Lung (tissue), 12 donors: ENCODE data around the gene NET1. TPM values are rescaled to one million over a fixed set of nuclear protein-coding genes. Genes with fewer than 3 reads are reported as not detected.

Experiments used
- ATAC-seq: fragments of 200-7000 bp; cut with Tn5 transposase; one replicate; pipeline ENCODE4 v1.9.1; 2020; ENCODE audit warnings: moderate number of reproducible peaks; ENCODE audit not compliant: insufficient read depth, low FRiP score
- DNase-seq, 3 donors: peaks; one replicate each; pipeline ENCODE4 v3.0.0-alpha.2; 2013 to 2017
- H3K27ac ChIP-seq, 2 donors: one replicate each; pipeline ENCODE4 v1.5.1; 2013; ENCODE audit warnings: mild to moderate bottlenecking in 2 of 2, moderate library complexity in 2 of 2, control low read depth in 1 of 2, inconsistent platforms in 1 of 2, low read depth in 1 of 2, low read length in 1 of 2
- H3K27me3 ChIP-seq, 3 donors: one replicate each; pipeline ENCODE4 v1.5.1; 2013; ENCODE audit warnings: low read length in 2 of 3; ENCODE audit not compliant: control insufficient read depth in 3 of 3, insufficient read depth in 3 of 3
- H3K36me3 ChIP-seq, 4 donors: one replicate each; pipeline ENCODE4 v1.5.1; 2013; ENCODE audit warnings: low read length in 4 of 4, mild to moderate bottlenecking in 1 of 4, moderate library complexity in 1 of 4; ENCODE audit not compliant: control insufficient read depth in 4 of 4, insufficient read depth in 4 of 4
- H3K4me1 ChIP-seq, 5 donors: one replicate each; pipeline ENCODE4 v1.5.1; 2013; ENCODE audit warnings: low read length in 5 of 5, mild to moderate bottlenecking in 2 of 5, moderate library complexity in 1 of 5; ENCODE audit not compliant: control insufficient read depth in 5 of 5, insufficient read depth in 5 of 5
- H3K4me3 ChIP-seq: one replicate; pipeline ENCODE4 v1.5.1; 2013; ENCODE audit warnings: mild to moderate bottlenecking, control low read depth, moderate library complexity
- H3K9ac ChIP-seq, 2 donors: one replicate each; pipeline ENCODE4 v1.5.1; 2013; ENCODE audit warnings: low read length in 2 of 2, control low read depth in 1 of 2; ENCODE audit not compliant: insufficient read depth in 1 of 2
- H3K9me3 ChIP-seq, 4 donors: one replicate each; pipeline ENCODE4 v1.5.1; 2013; ENCODE audit warnings: low read length in 3 of 4, mild to moderate bottlenecking in 1 of 4, moderate library complexity in 1 of 4; ENCODE audit not compliant: control insufficient read depth in 4 of 4, insufficient read depth in 3 of 4
- WGBS, 2 donors: extraction: QIAGEN DNeasy Blood & Tissue Kit; methylation state at CpG; one replicate each; pipeline ENCODE4 v1.1.7; 2013; 5-methylcytosine and 5-hydroxymethylcytosine counted together
- polyA plus RNA-seq, 2 donors: library from polyadenylated mRNA; stranded (reverse); fragments of 200-250 nt; gene quantifications; one replicate each; pipeline ENCODE4 v1.2.1, GENCODE V29; 2013
- total RNA-seq, 2 donors: library from RNA; depleted of rRNA in 1 of 2; stranded (reverse); fragments of >200 nt in 1 of 2; gene quantifications; one replicate each; pipeline ENCODE4 v1.2.1, GENCODE V29; 2014 to 2021
- TF ChIP-seq, protein P1 (sequence below): IDR thresholded peaks from 2 replicates; pipeline ENCODE4 v1.5.1; 2012; ENCODE audit warnings: mild to moderate bottlenecking; ENCODE audit errors: control extremely low read depth, extremely low read depth
- donor health status: control.
- donor health status: control.
- donor health status: Bipolar disorder and iron deficiency.
- donor health status: healthy.
- donor health status: DM: yes; HTN: yes; CAD: no.

Gene NET1
- total and polyA plus RNA-seq, 4 donors: 17.4 to 98.7 (median 35.9) TPM

DNA sequence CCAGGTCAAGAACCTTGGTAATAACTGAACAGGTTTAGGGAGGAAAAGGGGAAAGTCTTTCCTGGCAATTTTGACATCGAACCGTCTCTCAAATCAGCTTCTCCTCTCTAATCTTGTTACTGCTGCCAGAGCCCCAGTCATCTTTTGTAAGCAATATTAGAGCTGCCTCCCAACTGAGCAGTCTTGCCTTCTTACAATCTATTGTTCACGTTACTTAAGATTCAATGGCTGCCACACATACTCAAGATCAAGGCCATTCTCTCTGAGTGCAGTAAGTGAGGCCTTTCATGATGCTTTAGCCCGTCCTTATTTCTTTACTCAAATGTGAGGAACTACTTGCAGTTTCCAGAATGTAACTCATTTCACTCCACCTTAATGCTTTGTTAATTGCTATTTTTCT, 12.4 kb downstream of the NET1 start:
- no peak for DNase-seq
- H3K9ac ChIP-seq: no peak overlapping the region
- TF ChIP-seq, protein P1, sequence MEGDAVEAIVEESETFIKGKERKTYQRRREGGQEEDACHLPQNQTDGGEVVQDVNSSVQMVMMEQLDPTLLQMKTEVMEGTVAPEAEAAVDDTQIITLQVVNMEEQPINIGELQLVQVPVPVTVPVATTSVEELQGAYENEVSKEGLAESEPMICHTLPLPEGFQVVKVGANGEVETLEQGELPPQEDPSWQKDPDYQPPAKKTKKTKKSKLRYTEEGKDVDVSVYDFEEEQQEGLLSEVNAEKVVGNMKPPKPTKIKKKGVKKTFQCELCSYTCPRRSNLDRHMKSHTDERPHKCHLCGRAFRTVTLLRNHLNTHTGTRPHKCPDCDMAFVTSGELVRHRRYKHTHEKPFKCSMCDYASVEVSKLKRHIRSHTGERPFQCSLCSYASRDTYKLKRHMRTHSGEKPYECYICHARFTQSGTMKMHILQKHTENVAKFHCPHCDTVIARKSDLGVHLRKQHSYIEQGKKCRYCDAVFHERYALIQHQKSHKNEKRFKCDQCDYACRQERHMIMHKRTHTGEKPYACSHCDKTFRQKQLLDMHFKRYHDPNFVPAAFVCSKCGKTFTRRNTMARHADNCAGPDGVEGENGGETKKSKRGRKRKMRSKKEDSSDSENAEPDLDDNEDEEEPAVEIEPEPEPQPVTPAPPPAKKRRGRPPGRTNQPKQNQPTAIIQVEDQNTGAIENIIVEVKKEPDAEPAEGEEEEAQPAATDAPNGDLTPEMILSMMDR: no peak
- no peak overlapping the region for H3K27ac ChIP-seq
- no peak overlapping the region for H3K4me3 ChIP-seq
- no peaks in the 10 kb centered on the region for H3K9me3 ChIP-seq
- no peaks in the 10 kb centered on the region for H3K27me3 ChIP-seq
- no peak for ATAC-seq
- H3K4me1 ChIP-seq: no peaks in the 10 kb centered on the region
- H3K36me3 ChIP-seq: no peaks in the 10 kb centered on the region
- WGBS, 2 donors: 56 to 60% methylated on average over 4 of the region's 4 CpGs

DNA sequence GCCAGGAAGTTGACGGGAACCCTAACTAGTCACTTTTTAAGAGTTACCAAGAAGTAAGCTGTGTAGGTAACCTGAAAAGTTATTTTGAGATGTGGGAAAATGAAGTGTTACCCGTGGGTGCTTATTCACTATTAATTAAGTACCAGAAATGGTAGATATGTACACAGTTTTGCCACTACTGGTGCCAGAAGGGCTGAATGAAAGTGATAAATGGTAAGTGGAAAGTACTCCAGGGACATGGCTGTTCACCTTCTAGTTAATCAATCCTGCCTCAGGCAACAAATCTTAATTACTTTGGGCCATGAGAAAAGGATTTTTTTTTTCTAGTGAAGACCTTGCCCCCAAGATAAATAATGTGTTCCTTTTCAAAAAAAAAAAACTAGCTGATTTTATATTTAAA, 15.8 kb downstream of the NET1 start:
- DNase-seq: no peak
- Histone ChIP-seq H3K4me3 (no peak overlapping the region), H3K27ac (no peak overlapping the region)

DNA sequence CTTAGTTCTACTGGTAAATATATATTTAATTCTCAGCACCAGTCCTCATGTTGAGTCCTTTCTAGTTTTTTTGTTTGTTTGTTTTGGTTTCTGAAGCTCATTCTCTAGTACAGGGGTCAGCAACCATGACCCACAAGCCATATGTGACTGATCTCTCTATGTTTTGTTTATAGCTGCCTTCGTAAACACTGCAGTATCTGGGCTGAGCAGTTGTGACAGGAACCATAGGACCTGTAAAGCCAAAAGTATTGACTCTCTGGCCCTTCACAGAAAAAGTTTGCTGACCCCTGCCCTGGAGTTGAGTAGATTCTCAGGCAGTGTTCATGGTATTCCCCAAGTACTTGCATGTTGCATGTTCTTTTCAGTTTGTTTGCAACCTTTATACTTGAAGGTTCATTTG, 20.8 kb downstream of the NET1 start:
- 75 to 93% methylated on average over 1 of the region's 1 CpG for WGBS, 2 donors
- H3K9ac ChIP-seq: no peak overlapping the region
- TF ChIP-seq, protein P1: no peak
- DNase-seq (no peak), ATAC-seq (no peak)
- no peak overlapping the region for H3K4me3 ChIP-seq
- peaks cover 0 to 2% (median 0%) of the 10 kb centered on the region in 4 donors for H3K36me3 ChIP-seq
- H3K27ac ChIP-seq: no peak overlapping the region
- no peaks in the 10 kb centered on the region for H3K4me1 ChIP-seq
- no peaks in the 10 kb centered on the region for H3K27me3 ChIP-seq
- peaks cover 0 to 3% (median 0%) of the 10 kb centered on the region in 4 donors for H3K9me3 ChIP-seq

More for the DNA sequence above, 15.8 kb downstream of the NET1 start:
- Histone ChIP-seq H3K4me1 (no peaks in the 10 kb centered on the region), H3K36me3 (peaks cover 0 to 2% (median 0%) of the 10 kb centered on the region in 4 donors), H3K9ac (no peak overlapping the region), H3K9me3 (peaks cover 0 to 3% (median 0%) of the 10 kb centered on the region in 4 donors), H3K27me3 (no peaks in the 10 kb centered on the region)
- ATAC-seq: no peak
- TF ChIP-seq, protein P1: no peak
- WGBS, 2 donors: 52 to 78% methylated on average over 2 of the region's 2 CpGs
